Transverse colon (tissue), 4 donors: ENCODE measurements around the gene LRRFIP2. TPM values are rescaled to one million over a fixed set of nuclear protein-coding genes. Genes with fewer than 3 reads are reported as not detected.

ENCODE experiments used
- DNase-seq: peaks from one replicate; pipeline ENCODE4 v3.0.0-alpha.2; 2019
- H3K27ac ChIP-seq, 4 donors: fragments of 200-600 bp; sonication (generic); 2 replicates each; pipeline ENCODE4 v1.5.1; 2016 to 2018; ENCODE audit warnings: inconsistent platforms in 4 of 4
- H3K27me3 ChIP-seq: fragments of 200-600 bp; sonication (generic); 2 replicates; pipeline ENCODE4 v1.5.1; 2017; ENCODE audit warnings: inconsistent platforms
- H3K36me3 ChIP-seq, 4 donors: fragments of 200-600 bp; sonication (generic); 2 replicates each; pipeline ENCODE4 v1.5.1; 2017 to 2019; ENCODE audit warnings: inconsistent platforms in 4 of 4
- H3K4me1 ChIP-seq, 4 donors: fragments of 200-600 bp; sonication (generic); 2 replicates each; pipeline ENCODE4 v1.5.1; 2017 to 2020; ENCODE audit warnings: inconsistent platforms in 4 of 4
- H3K4me3 ChIP-seq, 4 donors: fragments of 200-600 bp; sonication (generic); 1 replicate in 1 of 4; 2 replicates in 3 of 4; pipeline versions ENCODE4 v1.5.1 to v1.6.1; 2017 to 2019; ENCODE audit warnings: inconsistent platforms in 4 of 4
- H3K9me3 ChIP-seq, 2 donors: fragments of 200-600 bp; sonication (generic); 2 replicates each; pipeline ENCODE4 v1.5.1; 2017 to 2019; ENCODE audit warnings: inconsistent platforms in 2 of 2
- EP300 ChIP-seq: sonication (generic); formaldehyde crosslinking; IDR thresholded peaks from one replicate; pipeline ENCODE4 v1.6.1; 2017; ENCODE audit warnings: antibody characterized with exemption, low read depth
- POLR2A ChIP-seq: fragments of 450-650 bp; IDR thresholded peaks from one replicate; pipeline ENCODE4 v1.6.1; 2016; ENCODE audit warnings: antibody characterized with exemption, mild to moderate bottlenecking, moderate library complexity
- POLR2AphosphoS5 ChIP-seq, 3 donors: sonication (generic); formaldehyde crosslinking; IDR thresholded peaks; one replicate each; pipeline ENCODE4 v1.6.1; 2016; ENCODE audit warnings: antibody characterized with exemption in 3 of 3
- WGBS, 2 donors: methylation state at CpG; one replicate each; pipeline ENCODE4 v1.1.5; 2018; ENCODE audit warnings: low coverage in 1 of 2; 5-methylcytosine and 5-hydroxymethylcytosine counted together
- in situ Hi-C, 4 donors: fragments of 200-750 bp; cut with MboI; loops; one replicate each; pipeline versions ENCODE4 v1.15.0 to v1.15.1; 2017; ENCODE audit warnings: low sequenced_read_pairs in 3 of 4, low pct_ligation_motif_present in 1 of 4, low pct_unique_long_range_greater_than_20kb in 1 of 4
- intact Hi-C: fragments of 100-400 bp; cut with DNase I; formaldehyde crosslinking; loops from one replicate; pipeline ENCODE4 v1.15.1; 2023; ENCODE audit warnings: low total_unique reads
- total RNA-seq, 4 donors: library from RNA; depleted of rRNA; stranded (reverse); fragments of >200 nt; gene quantifications; one replicate each; pipeline ENCODE4 v1.1.0, GENCODE V29; 2016
- TF ChIP-seq, protein P1 (sequence below), 5 experiments: fragments of 200-600 bp in 3 of 5; fragments of 450-650 bp in 2 of 5; sonication (generic) in 3 of 5; IDR thresholded peaks; 1 replicate in 2 of 5; 2 replicates in 3 of 5; pipeline ENCODE4 v1.5.1; 2016 to 2017; ENCODE audit warnings: antibody characterized with exemption in 5 of 5, inconsistent platforms in 3 of 5, mild to moderate bottlenecking in 2 of 5, moderate library complexity in 1 of 5

Gene LRRFIP2
- total RNA-seq, 4 donors from 2014 or later: 136 to 198 (median 167) TPM

DNA sequence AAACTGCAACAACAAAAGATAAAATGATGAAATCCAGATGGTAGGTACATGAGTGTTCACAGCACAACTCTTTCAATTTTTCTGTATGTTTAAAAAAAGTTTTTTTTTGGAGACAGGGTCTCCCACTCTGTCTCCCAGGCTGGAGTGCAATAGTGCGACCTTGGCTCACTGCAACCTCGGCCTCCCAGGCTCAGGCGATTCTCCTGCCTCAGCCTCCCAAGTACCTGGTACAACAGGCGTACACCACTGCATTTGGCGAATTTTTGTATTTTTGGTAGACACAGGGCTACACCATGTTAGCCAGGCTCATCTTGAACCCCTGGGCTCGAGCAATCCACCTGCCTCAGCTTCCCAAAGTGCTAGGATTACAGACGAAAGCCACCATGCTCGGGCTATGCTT lies 18.6 kb downstream of the LRRFIP2 start:
- Histone ChIP-seq H3K4me3 (no peak overlapping the region), H3K9me3 (no peaks in the 10 kb centered on the region)
- WGBS, 2 donors: 87 to 97% methylated on average over 3 to 8 of the region's 8 CpGs

DNA sequence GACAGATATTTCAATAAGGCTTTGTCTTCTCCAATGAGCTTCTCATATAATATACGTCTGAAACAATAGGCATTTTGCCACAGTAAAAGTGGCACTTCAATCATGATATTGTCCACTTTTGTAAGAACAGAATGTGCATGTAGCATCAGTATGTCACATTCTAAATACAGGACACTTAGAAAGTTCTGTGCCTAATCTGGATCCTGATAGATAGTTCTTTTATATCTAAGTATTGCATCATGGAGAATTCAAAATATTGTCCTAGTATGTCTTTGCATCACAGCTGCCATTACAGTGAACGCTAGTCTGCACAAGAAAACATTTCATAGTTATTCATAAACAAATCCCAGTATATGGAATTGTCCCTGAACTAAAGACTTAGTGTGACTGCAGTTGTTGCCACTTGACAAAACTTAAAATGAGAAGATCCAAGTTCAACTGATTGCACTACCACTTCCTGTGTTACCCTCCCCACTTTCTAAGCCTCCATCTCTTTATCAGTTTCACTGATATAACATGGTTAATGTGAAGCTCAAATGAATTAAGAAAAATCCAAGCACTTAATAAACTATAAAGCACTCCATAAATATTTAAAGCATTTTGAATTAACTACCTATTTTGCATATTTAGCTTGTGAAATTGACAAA lies 19.6 kb downstream of the LRRFIP2 start:
- no peaks in the 10 kb centered on the region for H3K9me3 ChIP-seq
- DNase-seq: no peak
- intact Hi-C loops: no loop called here
- no peak overlapping the region for H3K27ac ChIP-seq
- in situ Hi-C loops: no loop called here
- no peak overlapping the region for H3K4me3 ChIP-seq
- H3K27me3 ChIP-seq: no peaks in the 10 kb centered on the region
- TF ChIP-seq, protein P1, sequence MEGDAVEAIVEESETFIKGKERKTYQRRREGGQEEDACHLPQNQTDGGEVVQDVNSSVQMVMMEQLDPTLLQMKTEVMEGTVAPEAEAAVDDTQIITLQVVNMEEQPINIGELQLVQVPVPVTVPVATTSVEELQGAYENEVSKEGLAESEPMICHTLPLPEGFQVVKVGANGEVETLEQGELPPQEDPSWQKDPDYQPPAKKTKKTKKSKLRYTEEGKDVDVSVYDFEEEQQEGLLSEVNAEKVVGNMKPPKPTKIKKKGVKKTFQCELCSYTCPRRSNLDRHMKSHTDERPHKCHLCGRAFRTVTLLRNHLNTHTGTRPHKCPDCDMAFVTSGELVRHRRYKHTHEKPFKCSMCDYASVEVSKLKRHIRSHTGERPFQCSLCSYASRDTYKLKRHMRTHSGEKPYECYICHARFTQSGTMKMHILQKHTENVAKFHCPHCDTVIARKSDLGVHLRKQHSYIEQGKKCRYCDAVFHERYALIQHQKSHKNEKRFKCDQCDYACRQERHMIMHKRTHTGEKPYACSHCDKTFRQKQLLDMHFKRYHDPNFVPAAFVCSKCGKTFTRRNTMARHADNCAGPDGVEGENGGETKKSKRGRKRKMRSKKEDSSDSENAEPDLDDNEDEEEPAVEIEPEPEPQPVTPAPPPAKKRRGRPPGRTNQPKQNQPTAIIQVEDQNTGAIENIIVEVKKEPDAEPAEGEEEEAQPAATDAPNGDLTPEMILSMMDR (IDR thresholded peaks at IDR 0.05): no peak
- TF ChIP-seq POLR2AphosphoS5 (IDR thresholded peaks at IDR 0.05): no peak
- TF ChIP-seq EP300: no peak
- TF ChIP-seq POLR2A: no peak
- H3K36me3 ChIP-seq: peaks cover 0 to 8% (median 0%) of the 10 kb centered on the region in 4 donors
- 80 to 85% methylated on average over 2 of the region's 2 CpGs for WGBS, 2 donors
- peaks cover 0 to 8% (median 0%) of the 10 kb centered on the region in 4 donors for H3K4me1 ChIP-seq

More for the DNA sequence above, 18.6 kb downstream of the LRRFIP2 start:
- DNase-seq: no peak
- H3K27me3 ChIP-seq: no peaks in the 10 kb centered on the region
- no peak overlapping the region for H3K27ac ChIP-seq
- H3K36me3 ChIP-seq: peaks cover 0 to 8% (median 0%) of the 10 kb centered on the region in 4 donors
- intact Hi-C loops: no loop called here
- TF ChIP-seq EP300 (no peak), POLR2AphosphoS5 (IDR thresholded peaks at IDR 0.05) (no peak), POLR2A (no peak)
- TF ChIP-seq, protein P1 (IDR thresholded peaks at IDR 0.05): no peak
- peaks cover 0 to 8% (median under 1%) of the 10 kb centered on the region in 4 donors for H3K4me1 ChIP-seq
- in situ Hi-C loops: no loop called here

DNA sequence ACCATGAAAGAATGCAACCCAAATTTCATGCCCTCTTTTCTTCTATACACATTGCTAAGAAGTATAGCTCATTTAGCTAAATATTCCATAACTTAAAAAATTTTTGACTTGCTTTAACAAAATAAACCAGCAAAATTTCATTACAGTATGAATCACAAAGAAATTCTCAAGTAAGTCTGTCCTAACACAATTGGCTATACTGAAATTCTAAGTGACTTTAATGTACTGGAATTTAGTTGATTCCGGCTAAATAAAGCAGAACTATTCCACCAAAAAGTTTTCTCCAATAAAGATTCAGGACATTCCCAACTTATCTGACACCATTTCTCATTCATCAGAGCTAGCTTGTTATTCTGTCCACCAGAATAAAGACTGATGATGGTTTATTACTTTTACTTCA lies 23.8 kb downstream of the LRRFIP2 start:
- H3K9me3 ChIP-seq: no peaks in the 10 kb centered on the region
- peaks cover 0 to 9% (median 4%) of the 10 kb centered on the region in 4 donors for H3K36me3 ChIP-seq
- no peak for DNase-seq
- peaks cover 0 to 19% (median 0%) of the 10 kb centered on the region in 4 donors for H3K4me1 ChIP-seq
- in situ Hi-C loops: no loop called here
- TF ChIP-seq, protein P1 (IDR thresholded peaks at IDR 0.05): no peak
- TF ChIP-seq POLR2AphosphoS5 (IDR thresholded peaks at IDR 0.05): no peak
- H3K27ac ChIP-seq: no peak overlapping the region
- H3K4me3 ChIP-seq: no peak overlapping the region
- H3K27me3 ChIP-seq: no peaks in the 10 kb centered on the region
- intact Hi-C loops: no loop called here
- WGBS, 2 donors: 96 to 100% methylated on average over 1 of the region's 1 CpG

DNA sequence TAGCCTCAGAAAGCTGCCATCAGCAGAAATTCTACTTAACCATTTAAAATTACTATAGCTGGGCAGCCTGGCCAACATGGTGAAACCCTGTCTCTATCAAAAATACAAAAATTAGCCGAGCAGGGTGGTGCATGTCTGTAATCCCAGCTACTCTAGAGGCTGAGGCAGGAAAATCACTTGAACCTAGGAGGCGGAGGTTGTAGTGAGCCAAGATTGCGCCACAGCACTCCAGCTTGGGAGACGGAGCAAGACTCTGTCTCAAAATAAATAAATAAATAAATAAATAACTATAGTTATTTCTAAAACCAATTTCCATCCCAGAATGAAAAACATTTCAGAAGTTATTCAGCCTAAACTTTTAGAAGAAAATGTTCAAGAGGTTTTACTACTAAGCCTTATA lies 25.1 kb downstream of the LRRFIP2 start:
- DNase-seq: no peak
- Histone ChIP-seq H3K27ac (no peak overlapping the region), H3K27me3 (no peaks in the 10 kb centered on the region), H3K36me3 (peaks cover 0 to 9% (median 4%) of the 10 kb centered on the region in 4 donors), H3K4me3 (no peak overlapping the region), H3K4me1 (peaks cover 0 to 24% (median 0%) of the 10 kb centered on the region in 4 donors), H3K9me3 (no peaks in the 10 kb centered on the region)
- intact Hi-C loops: no loop called here
- TF ChIP-seq, protein P1 (IDR thresholded peaks at IDR 0.05): no peak
- TF ChIP-seq EP300: no peak
- TF ChIP-seq POLR2A: no peak
- TF ChIP-seq POLR2AphosphoS5 (IDR thresholded peaks at IDR 0.05): no peak
- 93% methylated on average over 4 of the region's 4 CpGs for WGBS, 2 donors
- in situ Hi-C loops: no loop called here
